Measurements from ENCODE around the gene SEMA6D. TPM values are rescaled to one million over a fixed set of nuclear protein-coding genes. Genes with fewer than 3 reads are reported as not detected.

The SEMA6D gene
- total RNA-seq, 2 donors from 2014 or later, result 12.2 to 14.3 TPM

GRCh38 chr15:47719730-47720129, 2.4 kb downstream of the SEMA6D start:
- Histone ChIP-seq H3K4me3 (peak overlapping the region; percentile 78 to 85), H3K4me1 (peaks cover 0 to 62% of the 10 kb centered on the region in 2 donors), H3K9me3 (no peaks in the 10 kb centered on the region), H3K36me3 (no peaks in the 10 kb centered on the region), H3K27ac (peak overlapping the region; percentile 95 to 96), H3K27me3 (no peaks in the 10 kb centered on the region)
- no peak for DNase-seq (ENCODE audit: low spot score)
- TF ChIP-seq CTCF (IDR thresholded peaks at IDR 0.05), result no peak

- Histone ChIP-seq H3K4me1 (peaks cover 0 to 68% of the 10 kb centered on the region in 2 donors), H3K36me3 (no peaks in the 10 kb centered on the region), H3K4me3 (peak overlapping the region in 1 of 2 donors; percentile 16), H3K27me3 (no peaks in the 10 kb centered on the region), H3K9me3 (no peaks in the 10 kb centered on the region), H3K27ac (peak overlapping the region; percentile 95 to 96)
- no peak for TF ChIP-seq CTCF (IDR thresholded peaks at IDR 0.05)
- no peak for DNase-seq (ENCODE audit: low spot score)
These were observed 3.2 kb downstream of the SEMA6D start for GRCh38 chr15:47720555-47720954.

- no peak overlapping the region for H3K4me3 ChIP-seq
- no peaks in the 10 kb centered on the region for H3K36me3 ChIP-seq
- no peak for TF ChIP-seq CTCF (IDR thresholded peaks at IDR 0.05)
- no peak for DNase-seq (ENCODE audit: low spot score)
- H3K27ac ChIP-seq, result peak overlapping the region; percentile 95 to 96
- H3K27me3 ChIP-seq, result no peaks in the 10 kb centered on the region
- H3K9me3 ChIP-seq, result no peaks in the 10 kb centered on the region
- peaks cover 0 to 67% of the 10 kb centered on the region in 2 donors for H3K4me1 ChIP-seq
These were observed 4.4 kb downstream of the SEMA6D start for GRCh38 chr15:47721676-47722075.

GRCh38 chr15:47724346-47724745, 7.0 kb downstream of the SEMA6D start:
- peak overlapping the region; percentile 83 for H3K27ac ChIP-seq
- no peak for DNase-seq (ENCODE audit: low spot score)
- H3K36me3 ChIP-seq, result no peaks in the 10 kb centered on the region
- H3K9me3 ChIP-seq, result no peaks in the 10 kb centered on the region
- TF ChIP-seq CTCF (IDR thresholded peaks at IDR 0.05), result no peak
- no peak overlapping the region for H3K4me3 ChIP-seq
- peaks cover 0 to 73% of the 10 kb centered on the region in 2 donors for H3K4me1 ChIP-seq
- no peaks in the 10 kb centered on the region for H3K27me3 ChIP-seq

- no peaks in the 10 kb centered on the region for H3K9me3 ChIP-seq
- DNase-seq (ENCODE audit: low spot score), result no peak
- no peaks in the 10 kb centered on the region for H3K27me3 ChIP-seq
- no peak overlapping the region for H3K4me3 ChIP-seq
- peaks cover 0 to 74% of the 10 kb centered on the region in 2 donors for H3K4me1 ChIP-seq
- TF ChIP-seq CTCF (IDR thresholded peaks at IDR 0.05), result no peak
- peak overlapping the region; percentile 83 for H3K27ac ChIP-seq
- H3K36me3 ChIP-seq, result no peaks in the 10 kb centered on the region
These were observed 7.7 kb downstream of the SEMA6D start for GRCh38 chr15:47725051-47725450.

- DNase-seq (ENCODE audit: low spot score), result no peak
- H3K4me1 ChIP-seq, result peaks cover 0 to 71% of the 10 kb centered on the region in 2 donors
- TF ChIP-seq CTCF (IDR thresholded peaks at IDR 0.05), result no peak
- no peak overlapping the region for H3K4me3 ChIP-seq
- peak overlapping the region; percentile 83 for H3K27ac ChIP-seq
- no peaks in the 10 kb centered on the region for H3K9me3 ChIP-seq
- H3K27me3 ChIP-seq, result no peaks in the 10 kb centered on the region
- H3K36me3 ChIP-seq, result no peaks in the 10 kb centered on the region
These were observed 8.6 kb downstream of the SEMA6D start for GRCh38 chr15:47725906-47726305.

Data from right atrium auricular region (tissue), 2 donors.